GM12872 (cell line): ENCODE measurements around the gene CLDN15.

Source experiments
- CTCF ChIP-seq: IDR thresholded peaks from 3 replicates; pipeline ENCODE4 v1.5.1; 2011; ENCODE audit warnings: low read depth, mild to moderate bottlenecking, low read length, moderate library complexity; ENCODE audit not compliant: insufficient read depth

Gene CLDN15

GRCh38 chr7:101239951-101240220 is 2.3 kb upstream of the CLDN15 start:
- no peak for TF ChIP-seq CTCF

GRCh38 chr7:101239191-101239950 is 1.8 kb upstream of the CLDN15 start:
- TF ChIP-seq CTCF, result no peak

GRCh38 chr7:101238226-101239182 is 902 bp upstream of the CLDN15 start:
- no peak for TF ChIP-seq CTCF

- TF ChIP-seq CTCF, result no peak
Measured at GRCh38 chr7:101236292-101236835, 1.2 kb downstream of the CLDN15 start.

- TF ChIP-seq CTCF, result no peak
Measured at GRCh38 chr7:101235522-101235921, 2.1 kb downstream of the CLDN15 start.

- TF ChIP-seq CTCF, result peak; percentile 48
Measured at GRCh38 chr7:101235050-101235449, 2.6 kb downstream of the CLDN15 start.

GRCh38 chr7:101234636-101235035 is 3.0 kb downstream of the CLDN15 start:
- no peak for TF ChIP-seq CTCF
